Activated CD8-positive, alpha-beta T cell treated with anti-CD3 and anti-CD28 coated beads for 36 hours (primary cell): Measurements from ENCODE around the gene DNAH3. TPM values are rescaled to one million over a fixed set of nuclear protein-coding genes. Genes with fewer than 3 reads are reported as not detected.
A peak's percentile ranks its signal among the peaks of the same experiment; 100 is the strongest.

Experiments
- ATAC-seq: fragments of 200-7000 bp; cut with Tn5 transposase; one replicate; pipeline ENCODE4 v1.10.0; 2021; ENCODE audit warnings: mild to moderate bottlenecking, moderate library complexity
- CTCF ChIA-PET: fragments of 350-600 bp; sonication (Branson Sonifier 250); formaldehyde crosslinking; loops from one replicate; lab custom pipeline; 2021; ENCODE audit warnings: antibody characterized with exemption; lab: Charles Lee
- POLR2A ChIA-PET: fragments of 350-600 bp; sonication (Branson Sonifier 250); formaldehyde crosslinking; loops from one replicate; lab custom pipeline; 2021; ENCODE audit warnings: antibody characterized with exemption; lab: Charles Lee
- DNase-seq: peaks from one replicate; pipeline ENCODE4 v3.0.0-alpha.2; 2020
- H3K27ac Mint-ChIP-seq: one replicate; pipeline ENCODE4 v1.8.0; 2021; ENCODE audit warnings: mild to moderate bottlenecking, mixed read lengths
- H3K27me3 Mint-ChIP-seq: one replicate; pipeline ENCODE4 v1.8.0; 2021; ENCODE audit warnings: mixed read lengths
- H3K36me3 Mint-ChIP-seq: one replicate; pipeline ENCODE4 v1.8.0; 2021; ENCODE audit warnings: low read depth, mixed read lengths
- H3K4me1 Mint-ChIP-seq: one replicate; pipeline ENCODE4 v1.8.0; 2021; ENCODE audit warnings: low read depth, mixed read lengths
- H3K4me3 Mint-ChIP-seq: one replicate; pipeline ENCODE4 v1.8.0; 2021; ENCODE audit warnings: mild to moderate bottlenecking, moderate library complexity, mixed read lengths
- H3K9me3 Mint-ChIP-seq: one replicate; pipeline ENCODE4 v1.8.0; 2021; ENCODE audit warnings: mixed read lengths
- intact Hi-C: fragments of 100-400 bp; cut with micrococcal nuclease; formaldehyde crosslinking; loops from one replicate; pipeline ENCODE4 v1.10.0; 2022
- total RNA-seq, 2 experiments: library from RNA; stranded (reverse); gene quantifications; one replicate each; pipeline ENCODE4 v1.2.3, GENCODE V29; 2021
- TF ChIP-seq, protein P1 (sequence below): fragments of 200-600 bp; IDR thresholded peaks from one replicate; pipeline ENCODE4 v1.8.0; 2022; ENCODE audit warnings: antibody characterized with exemption, mild to moderate bottlenecking

DNAH3 gene
- total RNA-seq, 2 experiments from 2014 or later = 0.02 TPM; not detected in 1

DNA sequence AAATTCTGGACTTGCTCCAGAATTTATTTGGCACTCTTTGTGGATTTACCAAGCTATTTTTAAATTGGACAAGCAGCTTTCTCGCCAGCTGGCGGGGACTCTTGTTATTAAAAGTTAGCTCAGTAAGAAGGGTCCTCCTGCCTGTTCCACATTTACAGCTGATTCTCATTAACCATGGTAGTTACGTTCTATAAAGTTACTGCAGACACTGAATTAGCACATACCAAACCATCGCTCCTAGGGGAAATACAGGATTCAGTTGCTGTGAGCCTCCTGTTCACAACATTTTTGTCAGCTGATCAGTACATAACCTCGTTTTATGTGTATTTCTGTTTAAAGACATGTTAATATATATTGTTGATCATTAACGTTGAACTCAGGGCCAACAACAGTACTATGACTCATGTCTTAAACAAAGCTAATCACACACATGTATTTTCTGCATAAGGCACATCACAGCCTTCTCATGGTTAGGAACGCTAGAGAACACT, 12.1 kb upstream of the DNAH3 start:
- no peaks in the 10 kb centered on the region for H3K27me3 Mint-ChIP-seq
- DNase-seq (no peak), ATAC-seq (no peak)
- no peak overlapping the region for H3K4me3 Mint-ChIP-seq
- intact Hi-C loops = no loop called here
- peaks cover 9% of the 10 kb centered on the region for H3K36me3 Mint-ChIP-seq
- ChIA-PET CTCF (interaction anchor here (1.0 kb wide), 1 partner anchor 26 kb away, joined by 3 read pairs; no protein-coding TSS in a partner anchor), POLR2A (interaction anchor here (0.6 kb wide), 1 partner anchor 1190 kb away, joined by 3 read pairs; no protein-coding TSS in a partner anchor)
- TF ChIP-seq, protein P1, sequence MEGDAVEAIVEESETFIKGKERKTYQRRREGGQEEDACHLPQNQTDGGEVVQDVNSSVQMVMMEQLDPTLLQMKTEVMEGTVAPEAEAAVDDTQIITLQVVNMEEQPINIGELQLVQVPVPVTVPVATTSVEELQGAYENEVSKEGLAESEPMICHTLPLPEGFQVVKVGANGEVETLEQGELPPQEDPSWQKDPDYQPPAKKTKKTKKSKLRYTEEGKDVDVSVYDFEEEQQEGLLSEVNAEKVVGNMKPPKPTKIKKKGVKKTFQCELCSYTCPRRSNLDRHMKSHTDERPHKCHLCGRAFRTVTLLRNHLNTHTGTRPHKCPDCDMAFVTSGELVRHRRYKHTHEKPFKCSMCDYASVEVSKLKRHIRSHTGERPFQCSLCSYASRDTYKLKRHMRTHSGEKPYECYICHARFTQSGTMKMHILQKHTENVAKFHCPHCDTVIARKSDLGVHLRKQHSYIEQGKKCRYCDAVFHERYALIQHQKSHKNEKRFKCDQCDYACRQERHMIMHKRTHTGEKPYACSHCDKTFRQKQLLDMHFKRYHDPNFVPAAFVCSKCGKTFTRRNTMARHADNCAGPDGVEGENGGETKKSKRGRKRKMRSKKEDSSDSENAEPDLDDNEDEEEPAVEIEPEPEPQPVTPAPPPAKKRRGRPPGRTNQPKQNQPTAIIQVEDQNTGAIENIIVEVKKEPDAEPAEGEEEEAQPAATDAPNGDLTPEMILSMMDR = no peak
- H3K27ac Mint-ChIP-seq = no peak overlapping the region
- no peaks in the 10 kb centered on the region for H3K9me3 Mint-ChIP-seq
- peaks cover 17% of the 10 kb centered on the region for H3K4me1 Mint-ChIP-seq

DNA sequence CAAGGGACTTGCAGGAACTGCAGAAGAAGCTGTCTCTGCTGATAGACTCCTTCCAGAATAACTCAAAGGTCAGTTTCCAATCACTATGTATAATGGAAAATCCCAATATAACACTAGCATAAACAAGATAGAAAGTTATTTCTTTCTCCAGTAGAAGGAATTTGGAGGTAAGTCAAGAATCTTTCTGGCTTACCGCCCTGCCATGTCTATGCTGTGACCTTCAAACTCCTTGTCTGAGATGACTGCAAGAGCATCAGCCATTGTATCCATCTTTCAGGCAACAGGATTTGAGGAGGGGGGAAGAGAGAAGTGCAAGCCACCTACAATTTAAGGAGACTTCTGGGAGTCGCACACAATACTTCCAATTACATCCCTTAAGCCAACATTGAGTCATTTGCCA, 10.6 kb upstream of the DNAH3 start:
- DNase-seq (no peak), ATAC-seq (no peak)
- POLR2A ChIA-PET = no interaction called here
- H3K36me3 Mint-ChIP-seq = peaks cover 6% of the 10 kb centered on the region
- intact Hi-C loops = no loop called here
- CTCF ChIA-PET = no interaction called here
- H3K4me3 Mint-ChIP-seq = no peak overlapping the region
- H3K27me3 Mint-ChIP-seq = no peaks in the 10 kb centered on the region
- TF ChIP-seq, protein P1 = no peak
- H3K4me1 Mint-ChIP-seq = peaks cover 19% of the 10 kb centered on the region
- H3K9me3 Mint-ChIP-seq = no peaks in the 10 kb centered on the region
- H3K27ac Mint-ChIP-seq = no peak overlapping the region

DNA sequence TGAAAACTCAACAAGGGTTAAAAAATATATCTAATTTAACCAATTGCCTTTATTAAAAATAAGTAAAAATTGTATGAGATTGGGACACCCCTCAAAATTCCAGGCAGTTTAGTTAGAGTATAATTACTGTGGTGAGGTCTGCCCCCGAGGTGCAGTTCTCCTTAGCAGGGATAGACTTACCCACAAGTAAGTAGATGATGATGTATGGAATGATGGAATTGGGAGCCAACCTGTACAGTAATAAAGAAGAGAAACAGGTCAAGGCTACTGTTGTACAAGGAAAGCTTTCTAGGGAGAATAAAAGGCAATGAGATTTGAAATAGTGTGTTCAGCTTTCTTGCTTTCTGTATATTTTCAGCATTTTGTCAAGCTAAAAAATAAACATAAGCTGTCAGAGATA, 9.6 kb upstream of the DNAH3 start:
- H3K4me1 Mint-ChIP-seq = peaks cover 19% of the 10 kb centered on the region
- TF ChIP-seq, protein P1 = no peak
- ChIA-PET CTCF (interaction anchor here (1.7 kb wide), 1 partner anchor 12 kb away, joined by 4 read pairs; no protein-coding TSS in a partner anchor), POLR2A (no interaction called here)
- H3K36me3 Mint-ChIP-seq = peaks cover 3% of the 10 kb centered on the region
- no peaks in the 10 kb centered on the region for H3K27me3 Mint-ChIP-seq
- H3K4me3 Mint-ChIP-seq = no peak overlapping the region
- DNase-seq (no peak), ATAC-seq (no peak)
- intact Hi-C loops = no loop called here
- no peak overlapping the region for H3K27ac Mint-ChIP-seq
- no peaks in the 10 kb centered on the region for H3K9me3 Mint-ChIP-seq

DNA sequence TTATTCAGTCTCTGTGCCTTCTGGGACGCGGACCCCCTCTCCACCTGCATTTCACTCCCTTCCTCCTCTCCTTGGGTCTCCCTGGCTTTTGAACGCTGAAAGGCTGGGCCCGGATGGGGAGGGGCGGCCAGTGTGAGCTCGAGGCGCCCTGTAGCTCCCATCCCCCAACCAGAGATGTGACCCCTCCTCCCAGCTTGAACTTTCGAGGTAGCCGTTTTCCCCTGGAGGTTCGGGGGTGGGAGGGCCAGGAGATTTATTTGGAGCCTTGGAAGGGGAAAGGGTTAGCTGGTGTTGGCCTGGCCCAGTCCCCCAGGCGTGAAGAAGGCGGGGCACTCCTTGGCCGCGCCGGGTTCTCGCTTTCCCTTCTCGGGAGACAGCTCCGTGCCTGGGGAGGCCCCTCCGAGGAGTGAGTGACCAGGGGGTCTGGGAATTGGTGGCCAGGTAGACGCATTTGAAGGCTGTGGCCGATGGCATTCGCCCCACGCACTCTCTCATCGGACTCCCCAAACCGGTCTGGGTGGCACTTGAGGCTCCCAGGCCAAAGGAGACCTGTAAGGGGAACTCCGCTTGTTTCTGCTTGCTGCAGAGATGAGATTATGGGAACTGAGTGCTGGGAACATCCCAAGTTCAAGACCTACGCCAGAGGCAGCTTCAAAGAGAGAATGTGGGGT, 8.8 kb upstream of the DNAH3 start:
- DNase-seq (peak; percentile 12), ATAC-seq (no peak)
- intact Hi-C loops = loop anchor here (10.0 kb wide), 1 partner anchor 145 kb away; no protein-coding TSS in a partner anchor
- TF ChIP-seq, protein P1 = no peak
- peak overlapping the region; percentile 60 for H3K27ac Mint-ChIP-seq
- no peaks in the 10 kb centered on the region for H3K9me3 Mint-ChIP-seq
- H3K4me1 Mint-ChIP-seq = peaks cover 19% of the 10 kb centered on the region
- H3K4me3 Mint-ChIP-seq = peak overlapping the region; percentile 76
- no peaks in the 10 kb centered on the region for H3K27me3 Mint-ChIP-seq
- ChIA-PET POLR2A (no interaction called here), CTCF (interaction anchor here (0.8 to 1.7 kb wide), 5 partner anchors 11 to 141 kb away, joined by 3 to 4 read pairs (median 4); no protein-coding TSS in a partner anchor)
- H3K36me3 Mint-ChIP-seq = peaks cover 3% of the 10 kb centered on the region
